GM21367 (cell line): Measurements from ENCODE around the gene LINGO4.

Experiments
- ATAC-seq: cut with Tn5 transposase; IDR thresholded peaks from one replicate; pipeline ENCODE4 v1.9.1; 2021; ENCODE audit not compliant: unreplicated experiment

Gene LINGO4, protein sequence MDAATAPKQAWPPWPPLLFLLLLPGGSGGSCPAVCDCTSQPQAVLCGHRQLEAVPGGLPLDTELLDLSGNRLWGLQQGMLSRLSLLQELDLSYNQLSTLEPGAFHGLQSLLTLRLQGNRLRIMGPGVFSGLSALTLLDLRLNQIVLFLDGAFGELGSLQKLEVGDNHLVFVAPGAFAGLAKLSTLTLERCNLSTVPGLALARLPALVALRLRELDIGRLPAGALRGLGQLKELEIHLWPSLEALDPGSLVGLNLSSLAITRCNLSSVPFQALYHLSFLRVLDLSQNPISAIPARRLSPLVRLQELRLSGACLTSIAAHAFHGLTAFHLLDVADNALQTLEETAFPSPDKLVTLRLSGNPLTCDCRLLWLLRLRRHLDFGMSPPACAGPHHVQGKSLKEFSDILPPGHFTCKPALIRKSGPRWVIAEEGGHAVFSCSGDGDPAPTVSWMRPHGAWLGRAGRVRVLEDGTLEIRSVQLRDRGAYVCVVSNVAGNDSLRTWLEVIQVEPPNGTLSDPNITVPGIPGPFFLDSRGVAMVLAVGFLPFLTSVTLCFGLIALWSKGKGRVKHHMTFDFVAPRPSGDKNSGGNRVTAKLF

GRCh38 chr1:151805066-151805820 is at the start of gene LINGO4:
Gene LINGO4 (minus strand): TSS chr1:151805419. CDS start chr1:151802704, 2,715 bp downstream.
- no peak for ATAC-seq

GRCh38 chr1:151854658-151855057 is 49.4 kb upstream of the LINGO4 start:
- ATAC-seq, result no peak

GRCh38 chr1:151853411-151853943 is 48.3 kb upstream of the LINGO4 start, which contains the start of gene THEM5:
Gene THEM5 (minus strand): TSS chr1:151853712. CDS start chr1:151853565, 147 bp downstream.
- no peak for ATAC-seq

- no peak for ATAC-seq
These were observed 47.5 kb upstream of the LINGO4 start for GRCh38 chr1:151852733-151853132.

DNA sequence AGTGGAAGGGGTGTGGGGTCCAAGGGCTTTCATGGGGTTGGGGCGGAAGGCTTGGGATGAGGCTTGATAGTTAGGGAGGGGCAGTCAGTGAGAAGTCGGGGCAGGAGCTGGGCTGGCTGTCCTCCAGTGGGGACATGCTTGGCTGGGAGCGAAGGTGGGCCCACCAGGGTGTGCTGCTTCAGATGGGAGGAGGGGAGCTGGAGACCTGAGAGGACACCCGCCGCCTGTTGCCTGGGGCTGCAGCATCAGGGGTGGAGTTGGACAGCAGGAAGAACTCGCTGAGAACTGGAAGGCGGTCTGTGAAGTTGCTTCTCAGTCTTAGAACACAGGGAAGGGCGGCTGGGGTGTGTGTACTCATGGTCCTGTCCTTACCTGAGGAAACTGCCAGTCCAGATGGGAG is 46.7 kb upstream of the LINGO4 start:
- no peak for ATAC-seq

DNA sequence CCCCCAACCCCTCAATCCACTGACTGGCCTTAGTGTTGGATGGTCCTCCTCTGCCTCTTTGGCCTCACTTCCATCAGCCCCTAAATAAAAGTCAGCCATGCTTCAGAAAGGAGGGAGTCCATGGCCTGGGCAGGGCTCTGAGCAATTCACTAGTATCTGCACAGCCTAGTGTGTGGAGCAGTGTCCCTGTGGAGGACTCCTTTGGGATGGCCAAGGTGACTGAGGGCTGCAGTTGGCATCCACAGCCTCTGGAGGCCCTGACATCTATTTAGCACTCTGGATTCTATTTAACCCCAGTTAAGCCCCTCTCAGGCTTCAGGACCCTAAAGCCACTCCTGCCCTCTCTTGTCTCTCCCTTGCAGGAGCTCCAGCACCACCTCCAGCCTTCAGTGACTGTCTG is 44.7 kb upstream of the LINGO4 start:
- no peak for ATAC-seq

GRCh38 chr1:151849126-151849525 is 43.9 kb upstream of the LINGO4 start:
- ATAC-seq, result no peak

DNA sequence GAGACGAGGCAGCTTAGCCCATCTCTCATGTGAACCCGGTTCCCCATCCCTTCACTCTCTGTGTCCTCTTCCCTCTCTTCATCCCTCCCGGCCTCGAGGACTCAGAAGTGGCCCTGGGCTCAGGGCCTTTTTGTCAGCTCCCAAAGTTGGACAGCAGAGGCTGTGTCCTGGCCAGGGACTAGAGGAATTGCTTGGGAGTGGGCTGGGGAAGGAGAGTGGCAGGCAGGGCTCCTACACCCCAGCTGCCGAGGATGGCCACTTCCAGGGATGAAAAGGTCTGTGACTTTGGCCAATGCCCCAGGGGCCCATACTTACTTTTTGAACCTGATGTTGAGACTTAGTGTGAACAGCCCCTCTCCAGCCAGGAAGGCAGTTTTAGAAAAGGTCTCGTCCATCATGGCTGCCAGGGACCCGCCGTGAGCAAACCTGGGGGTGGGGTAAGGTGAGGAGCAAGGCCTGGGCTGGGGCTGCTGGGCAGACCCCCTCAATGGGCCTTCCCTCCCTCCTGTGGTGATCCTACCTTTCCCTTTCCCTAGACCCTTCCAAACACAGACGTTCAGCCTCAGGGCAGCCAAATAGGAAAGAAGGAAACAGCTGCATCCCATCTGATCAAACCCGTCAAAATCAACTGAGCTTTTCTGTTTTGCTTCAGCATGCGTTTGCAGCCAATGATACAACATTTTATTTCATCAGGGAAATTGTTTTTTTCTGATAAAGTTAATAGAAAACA is 42.8 kb upstream of the LINGO4 start:
- ATAC-seq, result no peak

- ATAC-seq, result no peak
These were observed 41.5 kb upstream of the LINGO4 start for GRCh38 chr1:151846686-151847237.

GRCh38 chr1:151846062-151846568 is 40.9 kb upstream of the LINGO4 start:
- ATAC-seq, result no peak

- ATAC-seq, result no peak
These were observed 38.2 kb upstream of the LINGO4 start for GRCh38 chr1:151843398-151843797.

DNA sequence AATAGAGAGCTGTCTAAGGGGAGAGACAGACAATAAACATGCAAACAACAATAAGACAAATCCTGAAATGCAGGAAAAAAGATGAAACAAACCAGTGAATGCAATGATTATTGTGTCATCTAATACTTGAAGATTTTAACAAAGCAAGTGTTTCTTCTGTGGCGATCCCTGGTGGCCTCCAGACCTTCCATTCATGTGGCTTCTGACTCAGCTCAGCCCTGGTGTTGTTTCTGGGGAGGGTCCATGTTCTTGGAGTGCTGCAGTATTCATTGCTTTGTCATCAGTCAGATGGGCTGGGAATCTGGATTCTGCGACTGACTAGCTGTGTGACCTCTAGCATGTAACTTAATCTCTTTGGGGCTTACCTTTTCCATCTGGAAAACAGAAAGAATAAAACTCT is 35.9 kb upstream of the LINGO4 start:
- no peak for ATAC-seq

DNA sequence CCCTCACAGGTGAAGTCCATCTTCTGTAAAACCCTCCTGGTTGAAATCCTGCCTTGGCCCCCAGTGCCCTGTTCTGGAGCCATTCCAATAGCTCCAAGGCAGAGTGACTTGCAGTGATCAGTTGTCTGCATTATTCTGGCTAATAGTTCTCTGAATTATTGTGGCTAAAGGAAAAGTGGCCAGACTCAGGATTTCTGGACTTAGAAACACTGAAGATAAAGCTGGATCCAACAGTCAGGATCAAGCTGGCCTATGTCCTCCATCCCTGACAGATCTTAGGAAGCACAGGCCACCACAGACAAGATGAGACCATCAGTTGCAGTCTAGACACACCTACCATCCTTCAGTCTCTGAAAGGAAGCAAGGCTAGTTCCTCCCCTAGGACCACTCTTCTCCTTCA is 35.2 kb upstream of the LINGO4 start:
- no peak for ATAC-seq

DNA sequence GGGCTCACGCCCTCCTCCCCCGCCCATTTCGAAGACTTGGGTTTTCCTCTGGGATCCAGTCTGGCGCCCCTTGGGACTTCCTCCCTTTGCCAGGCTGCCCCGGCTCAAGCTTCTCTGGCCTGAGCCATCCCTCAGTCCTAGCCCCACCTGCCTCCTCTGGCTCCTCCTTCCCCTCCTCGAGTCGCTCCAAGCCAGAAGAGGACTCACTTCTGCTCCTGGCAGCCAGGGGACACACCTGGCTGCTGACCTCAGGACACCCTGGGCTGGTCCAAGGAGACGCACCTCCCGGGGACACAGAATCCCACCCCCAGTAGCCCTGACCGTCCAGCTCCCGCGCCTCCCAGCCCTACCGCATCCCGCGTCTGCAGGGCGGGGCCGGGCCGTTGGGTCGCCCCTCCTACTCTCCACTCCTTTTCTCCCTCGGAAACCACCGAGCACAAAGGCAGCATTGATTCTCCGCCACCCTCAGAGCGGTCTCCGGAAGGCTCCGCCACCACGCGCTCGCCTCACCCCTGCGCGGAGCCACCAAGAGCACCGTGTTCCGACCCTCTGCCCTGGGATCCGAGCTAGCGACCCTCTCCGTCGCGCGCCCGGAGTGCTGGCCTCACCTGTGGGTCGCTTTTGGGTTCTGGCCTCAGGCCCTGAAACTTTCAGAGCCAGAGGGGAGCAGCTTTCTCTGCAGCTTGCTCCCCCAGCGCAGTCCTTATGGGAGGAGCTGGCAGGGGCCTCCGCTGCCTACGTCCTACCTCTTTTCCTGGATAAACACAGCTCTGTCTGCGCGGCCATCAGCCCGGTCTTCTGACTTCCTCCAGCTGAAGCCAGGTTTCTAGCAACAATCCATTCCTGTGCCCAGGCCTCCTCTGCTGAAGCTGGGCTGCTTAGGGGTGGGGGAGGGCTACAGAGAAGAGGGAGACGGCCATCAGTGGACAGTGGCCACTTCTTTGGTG is 34.5 kb upstream of the LINGO4 start, which contains the start of gene C2CD4D:
Gene C2CD4D, minus strand, starts transcription at position 364 of the 947 bp plus-strand sequence. CDS start 831 bp downstream, outside the sequence.
- ATAC-seq, result no peak

DNA sequence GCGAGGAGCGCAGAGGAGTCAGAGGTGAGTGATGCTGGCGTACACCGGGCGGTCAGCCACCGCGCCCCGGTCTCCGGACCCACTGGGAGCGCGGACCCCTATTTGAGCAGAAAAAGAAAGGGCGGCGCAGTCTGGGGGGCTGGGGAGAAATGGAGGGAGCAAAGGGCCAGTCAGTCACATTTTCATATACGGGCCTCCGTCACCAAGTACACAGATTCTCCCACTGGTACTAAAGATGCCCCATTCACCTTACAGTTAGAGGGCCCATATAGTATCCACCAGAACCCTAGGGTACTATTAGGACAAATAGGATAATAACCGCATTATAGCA is 33.8 kb upstream of the LINGO4 start:
- ATAC-seq, result no peak

DNA sequence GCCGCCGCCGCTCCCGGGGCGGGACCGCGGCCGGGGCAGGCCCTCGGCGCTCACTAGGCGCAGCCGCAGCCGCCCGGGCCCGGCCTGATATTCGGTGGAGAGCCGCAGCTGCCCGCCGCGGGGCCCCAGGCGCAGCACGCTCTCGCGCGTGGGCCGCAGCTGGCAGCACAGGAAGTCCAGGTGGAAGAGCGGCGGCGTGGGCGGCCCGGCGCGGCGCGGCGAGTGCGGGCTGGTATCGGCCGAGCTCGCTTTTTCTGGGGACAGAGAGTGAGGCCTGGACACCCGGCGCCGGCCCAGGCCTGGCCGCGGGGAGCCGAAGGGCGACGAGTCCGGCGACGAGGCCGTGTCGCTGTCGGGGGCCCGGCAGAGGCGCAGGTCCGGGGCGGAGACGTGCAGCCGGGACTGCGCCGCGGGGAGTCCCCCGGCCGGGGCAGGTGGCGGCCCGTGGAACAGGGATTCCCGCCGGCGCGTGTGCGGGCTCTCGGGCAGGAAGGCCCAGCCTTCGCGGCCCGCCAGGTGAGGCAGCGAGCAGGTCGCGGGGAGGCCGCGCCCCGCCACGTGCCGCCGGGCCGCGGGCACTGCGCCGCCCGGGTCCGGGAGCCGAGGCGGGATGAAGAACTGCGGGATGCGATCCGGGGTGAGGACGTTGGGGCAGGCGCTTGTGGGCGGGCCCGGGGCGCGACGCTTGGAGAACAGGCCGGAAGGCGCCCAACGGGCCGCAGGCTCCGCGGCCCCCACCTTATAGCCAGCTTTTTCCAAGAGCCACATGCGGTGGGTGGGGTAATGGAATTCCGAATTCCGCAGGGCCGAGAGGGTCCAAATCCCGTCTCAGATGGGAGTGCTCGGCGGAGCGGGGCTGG is 33.2 kb upstream of the LINGO4 start:
- ATAC-seq, result no peak

DNA sequence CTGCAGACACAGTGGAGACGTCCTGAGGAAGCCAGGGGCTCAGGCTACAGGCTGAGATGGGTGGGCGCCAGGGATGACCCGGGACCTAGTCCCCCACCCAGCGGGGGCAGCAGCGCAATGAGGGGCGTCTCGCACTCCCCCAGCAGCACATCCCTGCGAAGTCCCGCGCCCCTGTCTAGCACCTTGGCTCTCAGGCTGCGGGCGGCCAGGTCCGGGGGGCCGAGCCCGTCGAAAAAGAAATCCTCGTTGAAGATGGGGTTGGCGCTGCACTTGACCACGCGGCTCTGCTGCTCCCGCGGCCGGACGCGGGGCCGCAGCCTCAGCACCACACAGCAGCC is 32.6 kb upstream of the LINGO4 start:
- ATAC-seq, result no peak

GRCh38 chr1:151837197-151837596 is 32.0 kb upstream of the LINGO4 start:
- no peak for ATAC-seq
